Sigmoid colon (tissue), 7 donors: ENCODE data around the gene C8B. TPM values are rescaled to one million over a fixed set of nuclear protein-coding genes. Genes with fewer than 3 reads are reported as not detected.

Experiments
- DNase-seq: peaks from one replicate; pipeline ENCODE4 v3.0.0-alpha.2; 2019
- H3K27ac ChIP-seq, 4 donors: fragments of 200-600 bp; sonication (generic); one replicate each; pipeline ENCODE4 v1.5.1; 2016 to 2019; ENCODE audit warnings: mild to moderate bottlenecking in 1 of 4
- H3K27me3 ChIP-seq, 3 donors: fragments of 200-600 bp; sonication (generic); one replicate each; pipeline ENCODE4 v1.5.1; 2019; ENCODE audit warnings: mild to moderate bottlenecking in 1 of 3
- H3K36me3 ChIP-seq, 4 donors: fragments of 200-600 bp; sonication (generic); one replicate each; pipeline ENCODE4 v1.5.1; 2016 to 2019
- H3K4me1 ChIP-seq, 4 donors: fragments of 200-600 bp; sonication (generic); one replicate each; pipeline ENCODE4 v1.5.1; 2017 to 2019
- H3K4me3 ChIP-seq, 4 donors: fragments of 200-600 bp; sonication (generic); one replicate each; pipeline ENCODE4 v1.5.1; 2017 to 2019; ENCODE audit warnings: mild to moderate bottlenecking in 2 of 4, moderate library complexity in 1 of 4
- H3K9me3 ChIP-seq, 4 donors: fragments of 200-600 bp in 3 of 4; sonication (generic) in 3 of 4; one replicate each; pipeline versions ENCODE4 v1.5.1 to v1.6.1; 2013 to 2019
- CTCF ChIP-seq, 4 experiments: fragments of 450-650 bp in 3 of 4; fragments of 200-600 bp in 1 of 4; IDR thresholded peaks; one replicate each; pipeline ENCODE4 v1.5.1; 2016 to 2019; ENCODE audit warnings: antibody characterized with exemption in 4 of 4, mild to moderate bottlenecking in 3 of 4, moderate library complexity in 2 of 4
- EP300 ChIP-seq, 4 donors: sonication (generic); formaldehyde crosslinking; IDR thresholded peaks; one replicate each; pipeline ENCODE4 v1.6.1; 2017; ENCODE audit warnings: antibody characterized with exemption in 4 of 4
- POLR2A ChIP-seq, 2 donors: fragments of 450-650 bp; IDR thresholded peaks; one replicate each; pipeline ENCODE4 v1.6.1; 2016; ENCODE audit warnings: antibody characterized with exemption in 2 of 2, mild to moderate bottlenecking in 2 of 2, moderate library complexity in 2 of 2
- POLR2AphosphoS5 ChIP-seq, 4 donors: sonication (generic); formaldehyde crosslinking; IDR thresholded peaks; one replicate each; pipeline ENCODE4 v1.6.1; 2017; ENCODE audit warnings: antibody characterized with exemption in 4 of 4
- WGBS, 2 donors: extraction: QIAGEN DNeasy Blood & Tissue Kit; methylation state at CpG; one replicate each; pipeline ENCODE4 v1.1.7; 2013; 5-methylcytosine and 5-hydroxymethylcytosine counted together
- intact Hi-C: fragments of 100-400 bp; cut with DNase I; formaldehyde crosslinking; loops from one replicate; pipeline ENCODE4 v1.15.1; 2023
- polyA plus RNA-seq, 3 donors: library from polyadenylated mRNA; stranded (reverse); fragments of 200-250 nt; gene quantifications; one replicate each; pipeline ENCODE4 v1.2.3, GENCODE V29; 2013
- total RNA-seq, 4 donors: library from RNA; depleted of rRNA; stranded (reverse); fragments of >200 nt; gene quantifications; one replicate each; pipeline ENCODE4 v1.1.0, GENCODE V29; 2016
- donor health status: healthy with polysubstance abuse.
- donor health status: Bipolar disorder and iron deficiency.
- donor health status: healthy.

The C8B gene
- total and polyA plus RNA-seq, 7 donors, result not detected

DNA sequence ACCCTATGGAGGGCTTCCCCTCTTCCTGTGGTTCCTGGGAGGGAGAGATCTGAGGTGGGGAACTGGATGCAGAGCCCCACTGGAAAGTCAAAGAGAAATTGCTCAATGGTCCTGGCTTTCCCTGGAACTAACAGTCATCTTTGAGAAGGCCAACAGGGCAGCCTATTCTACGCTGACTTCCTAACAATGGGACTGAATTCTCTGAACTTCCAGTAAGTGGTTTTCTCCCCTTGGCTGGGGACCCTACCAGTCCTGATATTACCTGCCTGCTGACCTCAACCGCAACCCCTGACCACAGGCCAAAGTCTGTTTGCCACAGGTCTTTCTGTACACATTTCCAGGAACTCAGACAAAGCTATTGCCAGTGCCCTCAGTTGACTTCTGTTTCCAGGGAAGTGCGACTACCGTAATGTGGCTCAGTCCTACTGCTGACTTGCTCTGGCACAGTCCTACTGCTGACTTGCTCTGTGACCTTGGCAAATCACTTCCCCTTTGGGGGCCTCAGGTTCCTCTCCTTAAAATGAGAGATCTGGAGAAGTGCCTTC is 55.3 kb downstream of the C8B start:
- no peak for DNase-seq
- no peaks in the 10 kb centered on the region for H3K27me3 ChIP-seq
- H3K4me1 ChIP-seq, result no peaks in the 10 kb centered on the region
- no peak overlapping the region for H3K4me3 ChIP-seq
- no peak for TF ChIP-seq CTCF (IDR thresholded peaks at IDR 0.05)
- TF ChIP-seq EP300 (IDR thresholded peaks at IDR 0.05), result no peak
- TF ChIP-seq POLR2A (IDR thresholded peaks at IDR 0.05), result no peak
- no peak for TF ChIP-seq POLR2AphosphoS5 (IDR thresholded peaks at IDR 0.05)
- 56 to 66% methylated on average over 4 of the region's 4 CpGs for WGBS, 2 donors
- intact Hi-C loops, result no loop called here
- no peaks in the 10 kb centered on the region for H3K36me3 ChIP-seq
- H3K27ac ChIP-seq, result no peak overlapping the region
- H3K9me3 ChIP-seq, result no peaks in the 10 kb centered on the region

DNA sequence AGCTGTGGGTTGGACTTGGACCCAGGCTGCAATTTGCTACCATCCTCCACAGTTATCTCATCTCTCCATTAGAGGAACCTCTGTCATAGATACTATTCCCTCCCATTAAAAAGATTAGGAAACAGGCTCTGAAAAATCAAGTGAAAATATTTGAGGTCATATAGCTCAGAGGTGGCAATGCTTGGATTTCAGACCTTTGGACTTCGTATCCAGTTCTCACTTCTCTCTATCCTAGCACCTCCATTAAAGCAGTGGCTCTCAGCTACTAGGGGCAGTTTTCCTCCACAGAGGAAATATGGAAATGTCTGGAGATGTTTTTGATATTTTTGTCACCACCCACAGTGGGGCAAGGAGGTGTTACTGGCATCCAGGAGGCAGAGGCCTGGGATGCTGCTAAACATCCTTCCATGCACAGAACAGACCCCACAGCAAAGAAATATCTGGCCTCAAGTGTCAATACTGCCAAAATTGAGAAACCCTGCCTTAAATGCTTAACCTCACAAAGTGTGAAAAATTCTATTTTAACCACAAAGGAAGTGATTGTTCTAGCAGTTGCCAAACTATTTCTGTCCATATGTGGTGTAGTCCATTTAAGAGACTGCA is 57.1 kb downstream of the C8B start:
- WGBS, 2 donors, result 76 to 80% methylated on average over 1 of the region's 1 CpG
- Histone ChIP-seq H3K4me3 (no peak overlapping the region), H3K4me1 (no peaks in the 10 kb centered on the region), H3K27ac (no peak overlapping the region), H3K9me3 (no peaks in the 10 kb centered on the region), H3K36me3 (no peaks in the 10 kb centered on the region), H3K27me3 (no peaks in the 10 kb centered on the region)
- TF ChIP-seq POLR2A (IDR thresholded peaks at IDR 0.05) (no peak), CTCF (IDR thresholded peaks at IDR 0.05) (no peak), EP300 (IDR thresholded peaks at IDR 0.05) (no peak), POLR2AphosphoS5 (IDR thresholded peaks at IDR 0.05) (no peak)
- DNase-seq, result no peak
- intact Hi-C loops, result no loop called here

- 29 to 73% methylated on average over 3 of the region's 3 CpGs for WGBS, 2 donors
- TF ChIP-seq POLR2A (IDR thresholded peaks at IDR 0.05) (no peak), POLR2AphosphoS5 (IDR thresholded peaks at IDR 0.05) (no peak), EP300 (IDR thresholded peaks at IDR 0.05) (no peak), CTCF (IDR thresholded peaks at IDR 0.05) (no peak)
- intact Hi-C loops, result no loop called here
These were observed 60.1 kb downstream of the C8B start for GRCh38 chr1:56905667-56906066.

GRCh38 chr1:56904663-56905397 is 61.0 kb downstream of the C8B start:
- no peak overlapping the region for H3K4me3 ChIP-seq

More at GRCh38 chr1:56905667-56906066, 60.1 kb downstream of the C8B start:
- Histone ChIP-seq H3K27ac (no peak overlapping the region), H3K4me1 (no peaks in the 10 kb centered on the region), H3K36me3 (no peaks in the 10 kb centered on the region), H3K27me3 (no peaks in the 10 kb centered on the region), H3K9me3 (no peaks in the 10 kb centered on the region), H3K4me3 (no peak overlapping the region)
- DNase-seq, result no peak

More at GRCh38 chr1:56904663-56905397, 61.0 kb downstream of the C8B start:
- no peak for TF ChIP-seq POLR2AphosphoS5 (IDR thresholded peaks at IDR 0.05)
- TF ChIP-seq POLR2A (IDR thresholded peaks at IDR 0.05), result no peak
- no peak for TF ChIP-seq EP300 (IDR thresholded peaks at IDR 0.05)
- TF ChIP-seq CTCF (IDR thresholded peaks at IDR 0.05), result no peak
- WGBS, 2 donors, result 51 to 61% methylated on average over 2 of the region's 2 CpGs
- no peaks in the 10 kb centered on the region for H3K4me1 ChIP-seq
- no peaks in the 10 kb centered on the region for H3K36me3 ChIP-seq
- no peak overlapping the region for H3K27ac ChIP-seq
- H3K27me3 ChIP-seq, result no peaks in the 10 kb centered on the region
- intact Hi-C loops, result no loop called here
- DNase-seq, result no peak
- H3K9me3 ChIP-seq, result no peaks in the 10 kb centered on the region
